Peyer's patch (tissue), 4 donors: ENCODE measurements around the gene NACA2. TPM values are rescaled to one million over a fixed set of nuclear protein-coding genes. Genes with fewer than 3 reads are reported as not detected.
A peak's percentile ranks its signal among the peaks of the same experiment; 100 is the strongest.

ENCODE experiments used
- DNase-seq, 3 donors: peaks; one replicate each; pipeline ENCODE4 v3.0.0-alpha.2; 2017 to 2019
- H3K27ac ChIP-seq, 4 donors: fragments of 200-600 bp; sonication (generic); one replicate each; pipeline ENCODE4 v1.5.1; 2016 to 2019
- H3K27me3 ChIP-seq, 2 donors: fragments of 200-600 bp; sonication (generic); one replicate each; pipeline ENCODE4 v1.5.1; 2019
- H3K36me3 ChIP-seq, 3 donors: fragments of 200-600 bp; sonication (generic); one replicate each; pipeline ENCODE4 v1.5.1; 2016 to 2019
- H3K4me1 ChIP-seq, 4 donors: fragments of 200-600 bp; sonication (generic); one replicate each; pipeline ENCODE4 v1.5.1; 2016 to 2019
- H3K4me3 ChIP-seq, 4 donors: fragments of 200-600 bp; sonication (generic); 1 replicate in 3 of 4; 2 replicates in 1 of 4; pipeline ENCODE4 v1.5.1; 2016 to 2019; ENCODE audit warnings: mild to moderate bottlenecking in 1 of 4
- H3K9me3 ChIP-seq, 4 donors: fragments of 200-600 bp; sonication (generic); one replicate each; pipeline ENCODE4 v1.5.1; 2016 to 2019; ENCODE audit warnings: mild to moderate bottlenecking in 1 of 4
- POLR2A ChIP-seq, 2 donors: fragments of 450-650 bp; IDR thresholded peaks; one replicate each; pipeline ENCODE4 v1.5.1; 2017; ENCODE audit warnings: antibody characterized with exemption in 2 of 2, mild to moderate bottlenecking in 2 of 2, moderate library complexity in 2 of 2
- total RNA-seq, 4 donors: library from RNA; depleted of rRNA; stranded (reverse); fragments of >200 nt; gene quantifications; one replicate each; pipeline ENCODE4 v1.1.0, GENCODE V29; 2016
- TF ChIP-seq, protein P1 (sequence below), 6 experiments: fragments of 450-650 bp in 4 of 6; fragments of 200-600 bp in 2 of 6; sonication (generic) in 1 of 6; IDR thresholded peaks; one replicate each; pipeline ENCODE4 v1.5.1; 2017 to 2019; ENCODE audit warnings: antibody characterized with exemption in 6 of 6, mild to moderate bottlenecking in 3 of 6, moderate library complexity in 1 of 6

Gene NACA2
- total RNA-seq: not detected

DNA sequence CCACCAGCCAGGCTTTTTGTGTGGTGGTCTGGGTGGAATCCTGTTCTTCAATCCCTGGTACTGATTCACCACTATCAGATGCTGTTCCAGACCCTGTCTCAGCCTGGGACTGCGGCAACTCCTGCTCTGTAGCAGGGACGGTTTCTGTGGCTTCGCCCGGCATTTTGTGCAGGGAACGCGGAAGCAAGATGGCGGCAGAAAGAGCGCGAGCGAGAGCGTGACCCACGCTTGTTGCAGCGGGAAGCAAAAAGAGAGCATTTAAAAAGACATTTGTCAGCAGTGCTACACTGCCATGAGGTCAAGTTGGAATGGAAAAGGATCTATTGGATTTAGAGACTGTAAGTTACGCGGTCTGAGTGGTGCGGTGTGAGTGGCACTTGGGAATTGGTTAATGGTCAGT lies at the start of gene NACA2:
Gene NACA2 (minus strand): TSS at position 202 of the 400 bp plus-strand sequence. CDS start 39 bp downstream, at position 163.
- no peak for DNase-seq
- no peaks in the 10 kb centered on the region for H3K27me3 ChIP-seq
- no peaks in the 10 kb centered on the region for H3K4me1 ChIP-seq
- H3K9me3 ChIP-seq: no peaks in the 10 kb centered on the region
- TF ChIP-seq POLR2A (IDR thresholded peaks at IDR 0.05): no peak
- TF ChIP-seq, protein P1, sequence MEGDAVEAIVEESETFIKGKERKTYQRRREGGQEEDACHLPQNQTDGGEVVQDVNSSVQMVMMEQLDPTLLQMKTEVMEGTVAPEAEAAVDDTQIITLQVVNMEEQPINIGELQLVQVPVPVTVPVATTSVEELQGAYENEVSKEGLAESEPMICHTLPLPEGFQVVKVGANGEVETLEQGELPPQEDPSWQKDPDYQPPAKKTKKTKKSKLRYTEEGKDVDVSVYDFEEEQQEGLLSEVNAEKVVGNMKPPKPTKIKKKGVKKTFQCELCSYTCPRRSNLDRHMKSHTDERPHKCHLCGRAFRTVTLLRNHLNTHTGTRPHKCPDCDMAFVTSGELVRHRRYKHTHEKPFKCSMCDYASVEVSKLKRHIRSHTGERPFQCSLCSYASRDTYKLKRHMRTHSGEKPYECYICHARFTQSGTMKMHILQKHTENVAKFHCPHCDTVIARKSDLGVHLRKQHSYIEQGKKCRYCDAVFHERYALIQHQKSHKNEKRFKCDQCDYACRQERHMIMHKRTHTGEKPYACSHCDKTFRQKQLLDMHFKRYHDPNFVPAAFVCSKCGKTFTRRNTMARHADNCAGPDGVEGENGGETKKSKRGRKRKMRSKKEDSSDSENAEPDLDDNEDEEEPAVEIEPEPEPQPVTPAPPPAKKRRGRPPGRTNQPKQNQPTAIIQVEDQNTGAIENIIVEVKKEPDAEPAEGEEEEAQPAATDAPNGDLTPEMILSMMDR (IDR thresholded peaks at IDR 0.05): no peak
- H3K27ac ChIP-seq: no peak within 1 kb of the TSS
- no peaks in the 10 kb centered on the region for H3K36me3 ChIP-seq
- no peak within 1 kb of the TSS for H3K4me3 ChIP-seq

DNA sequence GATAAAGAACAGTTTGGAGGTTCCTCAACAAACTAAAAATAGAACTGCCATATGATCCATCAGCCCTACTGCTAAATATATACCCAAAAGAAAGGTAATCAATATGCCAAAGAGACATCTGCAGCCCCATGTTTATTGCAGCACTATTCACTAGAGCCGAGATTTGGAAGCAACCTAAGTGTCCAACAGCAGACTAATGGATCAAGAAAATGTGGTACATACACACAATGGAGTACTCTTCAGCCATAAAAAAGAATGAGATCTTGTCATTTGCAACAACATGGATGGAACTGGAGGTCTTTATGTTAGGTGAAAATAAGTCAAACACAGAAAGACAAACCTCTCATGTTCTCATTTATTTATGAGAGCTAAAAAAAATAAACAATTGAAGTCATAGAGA lies 48.8 kb upstream of the NACA2 start:
- Histone ChIP-seq H3K9me3 (no peaks in the 10 kb centered on the region), H3K4me1 (no peaks in the 10 kb centered on the region), H3K27ac (no peak overlapping the region), H3K27me3 (no peaks in the 10 kb centered on the region), H3K36me3 (no peaks in the 10 kb centered on the region), H3K4me3 (no peak overlapping the region)
- DNase-seq: no peak
- TF ChIP-seq, protein P1 (IDR thresholded peaks at IDR 0.05): no peak
- TF ChIP-seq POLR2A (IDR thresholded peaks at IDR 0.05): no peak

DNA sequence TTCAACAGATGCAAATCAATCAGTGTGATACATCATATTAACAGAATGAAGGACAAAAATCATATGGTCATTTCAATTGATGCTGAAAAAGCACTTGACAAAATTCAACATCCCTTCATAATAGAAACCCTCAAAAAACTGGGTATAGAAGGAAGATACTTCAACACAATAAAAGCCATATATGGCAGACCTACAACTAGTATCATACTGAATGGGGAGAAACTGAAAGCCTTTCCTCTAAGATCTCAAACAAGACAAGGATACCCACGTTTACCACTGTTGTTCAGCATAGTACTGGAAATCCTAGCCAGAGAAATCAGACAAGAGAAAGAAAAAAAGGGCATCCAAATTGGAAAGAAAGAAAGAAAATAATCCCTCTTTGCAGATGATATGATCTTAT lies 47.1 kb upstream of the NACA2 start:
- H3K36me3 ChIP-seq: no peaks in the 10 kb centered on the region
- H3K27ac ChIP-seq: no peak overlapping the region
- H3K9me3 ChIP-seq: no peaks in the 10 kb centered on the region
- no peak for DNase-seq
- H3K27me3 ChIP-seq: no peaks in the 10 kb centered on the region
- TF ChIP-seq POLR2A (IDR thresholded peaks at IDR 0.05): no peak
- TF ChIP-seq, protein P1 (IDR thresholded peaks at IDR 0.05): no peak
- H3K4me3 ChIP-seq: no peak overlapping the region
- no peaks in the 10 kb centered on the region for H3K4me1 ChIP-seq

DNA sequence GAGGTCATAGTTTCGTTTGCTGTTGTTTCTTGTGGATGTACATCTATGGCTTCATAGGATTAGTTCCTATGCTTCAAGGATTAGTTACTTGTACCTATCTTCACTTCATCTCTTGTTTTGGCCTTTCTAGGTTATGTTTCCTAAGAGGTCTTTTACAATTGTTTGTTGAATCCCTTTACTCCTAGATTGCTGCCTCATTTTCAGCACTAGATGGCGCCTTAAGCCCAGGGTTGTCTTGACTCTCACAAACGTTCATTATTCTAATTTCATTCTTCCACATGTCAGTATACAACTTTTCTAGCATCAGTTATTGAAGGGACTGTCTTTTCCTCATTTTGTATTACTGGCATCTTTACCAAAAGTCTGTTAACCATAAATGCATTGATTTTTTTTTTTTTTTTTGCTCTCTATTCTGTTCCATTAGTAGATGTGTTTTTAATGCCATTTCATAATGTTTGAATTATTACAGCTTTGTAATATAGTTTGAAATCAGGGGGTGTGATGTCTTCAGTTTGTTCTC lies 45.0 kb upstream of the NACA2 start:
- no peak for TF ChIP-seq POLR2A (IDR thresholded peaks at IDR 0.05)
- TF ChIP-seq, protein P1 (IDR thresholded peaks at IDR 0.05): peak in 5 of 6 experiments; percentile 9 to 81 (median 75)
- no peak overlapping the region for H3K27ac ChIP-seq
- no peaks in the 10 kb centered on the region for H3K36me3 ChIP-seq
- DNase-seq: peak in 1 of 3 donors; percentile 80
- no peaks in the 10 kb centered on the region for H3K27me3 ChIP-seq
- H3K9me3 ChIP-seq: no peaks in the 10 kb centered on the region
- H3K4me3 ChIP-seq: no peak overlapping the region
- H3K4me1 ChIP-seq: no peaks in the 10 kb centered on the region

DNA sequence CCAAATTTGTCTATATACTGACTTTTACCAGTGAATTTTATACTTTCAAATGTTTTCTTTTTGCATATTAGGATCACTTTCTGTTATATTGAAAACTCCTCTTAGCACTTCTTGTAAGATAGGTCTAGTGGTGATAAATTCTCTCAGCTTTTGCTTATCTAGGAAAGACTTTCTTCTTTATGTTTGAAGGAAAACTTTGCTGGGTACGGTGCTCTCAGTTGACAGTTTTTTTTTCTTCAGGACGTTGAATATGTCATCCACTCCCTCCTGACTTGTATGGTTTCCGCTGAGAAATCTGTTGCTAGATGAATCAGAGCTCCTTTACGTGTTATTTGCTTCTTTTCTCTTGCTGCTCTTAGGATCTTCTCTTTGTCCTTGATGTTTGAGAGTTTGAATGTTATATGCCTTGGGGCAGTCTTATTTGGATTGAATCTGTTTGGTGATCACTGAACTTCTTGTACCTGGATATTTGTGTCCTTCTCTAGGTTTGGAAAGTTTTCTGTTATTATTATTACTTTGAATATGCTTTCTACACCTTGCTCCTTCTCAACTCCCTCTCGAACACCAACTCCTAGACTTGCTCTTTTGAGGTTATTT lies 44.0 kb upstream of the NACA2 start:
- DNase-seq: no peak

DNA sequence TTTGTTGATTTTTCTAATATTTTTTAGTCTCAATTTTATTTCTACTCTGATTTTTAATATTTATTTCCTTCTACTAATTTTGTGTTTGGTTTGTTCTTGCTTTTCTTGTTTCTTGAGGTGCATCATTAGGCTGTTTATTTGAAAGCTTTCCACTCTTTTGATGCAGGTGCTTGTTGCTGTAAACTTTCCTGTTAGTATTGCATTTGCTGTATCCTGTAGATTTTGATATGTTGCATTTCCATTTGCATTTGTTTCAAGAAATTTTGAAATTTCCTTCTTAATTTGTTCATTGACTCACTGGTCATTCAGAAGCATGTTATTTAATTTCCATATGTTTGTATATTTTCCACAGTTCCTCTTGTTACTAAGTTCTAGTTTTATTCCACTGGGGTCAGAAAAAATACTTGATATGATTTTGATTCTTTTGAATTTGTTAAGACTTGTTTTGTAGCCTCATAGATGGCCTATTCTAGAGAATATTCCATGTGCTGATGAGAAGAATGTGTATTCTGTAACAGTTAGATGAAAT lies 43.1 kb upstream of the NACA2 start:
- no peaks in the 10 kb centered on the region for H3K9me3 ChIP-seq
- no peak overlapping the region for H3K4me3 ChIP-seq
- H3K27me3 ChIP-seq: no peaks in the 10 kb centered on the region
- H3K4me1 ChIP-seq: no peaks in the 10 kb centered on the region
- no peak for DNase-seq
- no peaks in the 10 kb centered on the region for H3K36me3 ChIP-seq
- no peak overlapping the region for H3K27ac ChIP-seq
- no peak for TF ChIP-seq POLR2A (IDR thresholded peaks at IDR 0.05)
- TF ChIP-seq, protein P1 (IDR thresholded peaks at IDR 0.05): no peak

More for the DNA sequence above, 44.0 kb upstream of the NACA2 start:
- Histone ChIP-seq H3K27ac (no peak overlapping the region), H3K36me3 (no peaks in the 10 kb centered on the region), H3K4me3 (no peak overlapping the region), H3K27me3 (no peaks in the 10 kb centered on the region), H3K9me3 (no peaks in the 10 kb centered on the region), H3K4me1 (no peaks in the 10 kb centered on the region)
- no peak for TF ChIP-seq POLR2A (IDR thresholded peaks at IDR 0.05)
